HepG2 (cell line): ENCODE results near the gene ACSL4. TPM values are rescaled to one million over a fixed set of nuclear protein-coding genes. Genes with fewer than 3 reads are reported as not detected.
A peak's percentile ranks its signal among the peaks of the same experiment; 100 is the strongest.

Experiments used
- ATAC-seq: fragments of 200-7000 bp; cut with Tn5 transposase; 3 replicates; pipeline ENCODE4 v1.9.1; 2020; ENCODE audit warnings: mild to moderate bottlenecking, moderate library complexity
- BruUV-seq: library from RNA; stranded (reverse); fragments of 400-500 nt; replicated peaks from 2 replicates; lab custom pipeline; 2021; lab: Mats Ljungman, UMichigan
- CTCF ChIA-PET: fragments of 300-600 bp; formaldehyde crosslinking; extraction: SDS; loops from one replicate; lab custom pipeline; 2021; ENCODE audit warnings: low total read pairs, inconsistent platforms, low intra/inter-chr PET ratio; lab: Yijun Ruan, JAX
- POLR2A ChIA-PET: fragments of 350-600 bp; sonication (Branson Sonifier 250); formaldehyde crosslinking; loops from one replicate; lab custom pipeline; 2020; ENCODE audit warnings: antibody characterized with exemption, inconsistent platforms; lab: Yijun Ruan, JAX
- DNase-seq: peaks from one replicate; pipeline ENCODE4 v3.0.0-alpha.2; 2015; ENCODE audit warnings: low spot score
- FAIRE-seq: peaks from 3 replicates; lab custom pipeline; 2011; peaks lifted over from hg19 to GRCh38; lab: Jason Lieb, UNC
- H2AFZ ChIP-seq: one replicate; pipeline ENCODE4 v1.6.1; 2011; ENCODE audit warnings: low read length, inconsistent platforms
- H3K27ac ChIP-seq: fragments of 300-600 bp; 3 replicates; pipeline ENCODE4 v1.8.0; 2011; ENCODE audit warnings: mixed run types, mild to moderate bottlenecking, mixed read lengths, low read length, inconsistent platforms; ENCODE audit not compliant: insufficient read depth; ENCODE audit errors: extremely low read length
- H3K27me3 ChIP-seq, 2 experiments: fragments of 200-600 bp in 1 of 2; 2 replicates in 1 of 2; 3 replicates in 1 of 2; pipeline versions ENCODE4 v1.6.0 to v1.8.0; 2011; ENCODE audit warnings: low read length in 2 of 2, mild to moderate bottlenecking in 2 of 2, moderate library complexity in 2 of 2, inconsistent platforms in 1 of 2; ENCODE audit not compliant: insufficient read depth in 2 of 2, control insufficient read depth in 1 of 2
- H3K36me3 ChIP-seq, 2 experiments: fragments of 200-600 bp in 1 of 2; replicated peaks in 1 of 2; 2 replicates in 1 of 2; 3 replicates in 1 of 2; pipeline versions ENCODE4 v1.5.1 to v1.8.0; 2011; ENCODE audit warnings: low read length in 2 of 2, inconsistent platforms in 1 of 2; ENCODE audit not compliant: insufficient read depth in 2 of 2, control insufficient read depth in 1 of 2
- H3K4me1 ChIP-seq: 2 replicates; pipeline ENCODE4 v1.5.1; 2012; ENCODE audit warnings: low read length, inconsistent platforms; ENCODE audit not compliant: insufficient read depth
- H3K4me2 ChIP-seq: 2 replicates; pipeline ENCODE4 v1.6.0; 2011; ENCODE audit warnings: low read depth, low read length, inconsistent platforms
- H3K4me3 ChIP-seq, 3 experiments: fragments of 200-600 bp in 1 of 3; sonication (generic), shearing (Covaris generic) in 1 of 3; replicated peaks in 1 of 3; 2 replicates each; pipeline ENCODE4 v1.5.1; 2011 to 2016; ENCODE audit warnings: low read length in 3 of 3, inconsistent platforms in 2 of 3, low read depth in 2 of 3, mild to moderate bottlenecking in 2 of 3, control low read depth in 1 of 3, mixed read lengths in 1 of 3; ENCODE audit not compliant: insufficient read depth in 1 of 3
- H3K79me2 ChIP-seq: one replicate; pipeline ENCODE4 v1.6.1; 2011; ENCODE audit warnings: low read length, inconsistent platforms; ENCODE audit not compliant: insufficient read depth
- H3K9ac ChIP-seq: 2 replicates; pipeline ENCODE4 v1.6.0; 2011; ENCODE audit warnings: mild to moderate bottlenecking, low read depth, low read length, inconsistent platforms; ENCODE audit not compliant: insufficient read depth
- H3K9me3 ChIP-seq: 2 replicates; pipeline ENCODE4 v1.5.1; 2012; ENCODE audit warnings: mild to moderate bottlenecking, low read length
- H4K20me1 ChIP-seq: 2 replicates; pipeline ENCODE4 v1.6.0; 2011; ENCODE audit warnings: inconsistent platforms, mild to moderate bottlenecking, low read length, moderate library complexity; ENCODE audit not compliant: insufficient read depth
- AFF4 ChIP-seq: sonication (generic); formaldehyde crosslinking; IDR thresholded peaks from 2 replicates; pipeline ENCODE4 v1.4.0; 2020; ENCODE audit warnings: missing genetic modification reagents
- HMG20A ChIP-seq: IDR thresholded peaks from 2 replicates; pipeline ENCODE4 v1.6.1; 2016; ENCODE audit warnings: borderline replicate concordance
- NR3C1 ChIP-seq: sonication (generic); formaldehyde crosslinking; IDR thresholded peaks from 2 replicates; pipeline ENCODE4 v1.4.0; 2020; ENCODE audit warnings: missing genetic modification reagents
- PCBP2 ChIP-seq: fragments of 200-400 bp; formaldehyde crosslinking; optimal IDR thresholded peaks from 2 replicates; pipeline ENCODE3; 2018; ENCODE audit warnings: low read length, low read depth; ENCODE audit not compliant: poor library complexity, severe bottlenecking
- RBM22 ChIP-seq: fragments of 200-400 bp; formaldehyde crosslinking; optimal IDR thresholded peaks from 2 replicates; pipeline ENCODE3; 2017; ENCODE audit warnings: mild to moderate bottlenecking, low read length, moderate library complexity
- ZNF24 ChIP-seq: fragments of 450-650 bp; IDR thresholded peaks from 2 replicates; pipeline ENCODE4 v1.6.1; 2017; ENCODE audit warnings: antibody characterized with exemption, mild to moderate bottlenecking
- ZNF251 ChIP-seq: sonication (generic); formaldehyde crosslinking; IDR thresholded peaks from 2 replicates; pipeline ENCODE4 v1.9.0; 2021; ENCODE audit warnings: mild to moderate bottlenecking, missing genetic modification reagents
- ZNF253 ChIP-seq: sonication (generic); formaldehyde crosslinking; IDR thresholded peaks from 2 replicates; pipeline ENCODE4 v1.8.0; 2022; ENCODE audit warnings: mild to moderate bottlenecking, missing genetic modification reagents, borderline replicate concordance
- ZNF629 ChIP-seq: sonication (generic); formaldehyde crosslinking; conservative IDR thresholded peaks from 2 replicates; pipeline ENCODE4 v1.5.0; 2020; ENCODE audit warnings: missing genetic modification reagents
- ZNF670 ChIP-seq: sonication (generic); formaldehyde crosslinking; IDR thresholded peaks from 2 replicates; pipeline ENCODE4 v1.8.0; 2022; ENCODE audit warnings: mild to moderate bottlenecking, missing genetic modification reagents, borderline replicate concordance
- ZNF816 ChIP-seq: sonication (generic); formaldehyde crosslinking; IDR thresholded peaks from 2 replicates; pipeline ENCODE4 v1.8.0; 2022; ENCODE audit warnings: missing genetic modification reagents, mild to moderate bottlenecking, borderline replicate concordance
- WGBS: methylation state at CpG from one replicate; pipeline ENCODE4 v1.1.6; 2017; ENCODE audit warnings: low lambda C conversion rate; 5-methylcytosine and 5-hydroxymethylcytosine counted together
- in situ Hi-C: cut with HindIII; loops from 2 replicates; pipeline ENCODE4 v1.10.0; 2017; ENCODE audit warnings: low pct_unique_long_range_greater_than_20kb; ENCODE audit not compliant: extremely low pct_ligation_motif_present
- intact Hi-C: fragments of 100-400 bp; cut with micrococcal nuclease; formaldehyde crosslinking; loops from one replicate; pipeline ENCODE4 v1.10.0; 2022; ENCODE audit not compliant: unreplicated experiment
- polyA plus RNA-seq, 8 experiments: library from polyadenylated mRNA; depleted of rRNA in 3 of 8; stranded (reverse) in 7 of 8; unstranded in 1 of 8; fragments of >200 nt; fragmentation: Illumina TruSeq in 4 of 8; extraction: Trizol in 4 of 8; gene quantifications; 2 replicates each; pipeline versions ENCODE4 v1.2.1 to v1.2.3, GENCODE V29; 2011 to 2016; ENCODE audit warnings: low read depth in 4 of 8, missing spikeins in 1 of 8, mixed read lengths in 1 of 8; ENCODE audit not compliant: insufficient read depth in 1 of 8
- total RNA-seq, 5 experiments: library from RNA; depleted of rRNA; stranded (reverse); fragments of >200 nt; fragmentation: Illumina TruSeq; extraction: Trizol; gene quantifications; 2 replicates each; pipeline ENCODE4 v1.2.3, GENCODE V29; 2016; ENCODE audit warnings: low read depth in 1 of 5

Gene ACSL4
- total and polyA plus RNA-seq, 2 of the 13 experiments (the other 11 are each of a cell fraction or from before 2014, with no cell fraction given) = 207 to 316 TPM

GRCh38 chrX:109696146-109696740 is 36.8 kb downstream of the ACSL4 start:
- ATAC-seq (no peak), FAIRE-seq (no peak), DNase-seq (no peak)
- Histone ChIP-seq H3K36me3 (peaks cover 2 to 18% of the 10 kb centered on the region in 2 experiments), H3K9me3 (no peaks in the 10 kb centered on the region), H3K4me1 (peaks cover 88% of the 10 kb centered on the region), H3K27me3 (no peaks in the 10 kb centered on the region), H3K4me3 (no peak overlapping the region), H3K9ac (no peak overlapping the region), H4K20me1 (peaks cover 91% of the 10 kb centered on the region), H2AFZ (no peak overlapping the region), H3K79me2 (peaks cover 88% of the 10 kb centered on the region), H3K27ac (no peak overlapping the region), H3K4me2 (peak overlapping the region; percentile 32)
- 72% methylated on average over 4 of the region's 4 CpGs for WGBS
- intact Hi-C loops (no loop called here), in situ Hi-C loops (no loop called here)
- no peak for TF ChIP-seq ZNF816 (CRISPR knock-in tag)
- TF ChIP-seq AFF4 (CRISPR knock-in tag) = 0 out of 2 replicates have a peak, but pooled peaks have one; percentile 19
- peak; percentile 64 for TF ChIP-seq RBM22
- CTCF ChIA-PET = no interaction called here
- POLR2A ChIA-PET = no interaction called here
- no TSS peak for BruUV-seq

GRCh38 chrX:109695637-109696036 is 37.4 kb downstream of the ACSL4 start:
- Histone ChIP-seq H3K9me3 (no peaks in the 10 kb centered on the region), H3K4me1 (peaks cover 94% of the 10 kb centered on the region), H3K79me2 (peaks cover 92% of the 10 kb centered on the region), H3K27ac (no peak overlapping the region), H3K4me3 (no peak overlapping the region), H3K4me2 (no peak overlapping the region), H2AFZ (no peak overlapping the region), H4K20me1 (peaks cover 92% of the 10 kb centered on the region), H3K9ac (no peak overlapping the region), H3K27me3 (no peaks in the 10 kb centered on the region), H3K36me3 (peaks cover 2 to 18% of the 10 kb centered on the region in 2 experiments)
- ATAC-seq (no peak), DNase-seq (no peak), FAIRE-seq (no peak)
- intact Hi-C loops (no loop called here), in situ Hi-C loops (no loop called here)
- TF ChIP-seq ZNF253 (no peak), PCBP2 (no peak), HMG20A (CRISPR knock-in tag) (no peak), ZNF24 (no peak), ZNF251 (no peak), ZNF629 (CRISPR knock-in tag) (0 out of 2 replicates have a peak, but pooled peaks have one; percentile 34), ZNF670 (CRISPR knock-in tag) (no peak), NR3C1 (CRISPR knock-in tag) (no peak)
- no TSS peak for BruUV-seq
- WGBS = 82% methylated on average over 3 of the region's 3 CpGs
- POLR2A ChIA-PET = no interaction called here
- CTCF ChIA-PET = no interaction called here
